NCI-H146 (cell line): Measurements from ENCODE around the gene RPL22L1.
"Not testable (repeated sequence)": the region's sequence is repeated elsewhere in the genome, so short reads cannot be mapped to it uniquely, and the experiment has no call there.

Experiments used
- DNase-seq: peaks from one replicate; lab custom pipeline; 2025; lab: John Stamatoyannopoulos, UW

RPL22L1 gene

DNA sequence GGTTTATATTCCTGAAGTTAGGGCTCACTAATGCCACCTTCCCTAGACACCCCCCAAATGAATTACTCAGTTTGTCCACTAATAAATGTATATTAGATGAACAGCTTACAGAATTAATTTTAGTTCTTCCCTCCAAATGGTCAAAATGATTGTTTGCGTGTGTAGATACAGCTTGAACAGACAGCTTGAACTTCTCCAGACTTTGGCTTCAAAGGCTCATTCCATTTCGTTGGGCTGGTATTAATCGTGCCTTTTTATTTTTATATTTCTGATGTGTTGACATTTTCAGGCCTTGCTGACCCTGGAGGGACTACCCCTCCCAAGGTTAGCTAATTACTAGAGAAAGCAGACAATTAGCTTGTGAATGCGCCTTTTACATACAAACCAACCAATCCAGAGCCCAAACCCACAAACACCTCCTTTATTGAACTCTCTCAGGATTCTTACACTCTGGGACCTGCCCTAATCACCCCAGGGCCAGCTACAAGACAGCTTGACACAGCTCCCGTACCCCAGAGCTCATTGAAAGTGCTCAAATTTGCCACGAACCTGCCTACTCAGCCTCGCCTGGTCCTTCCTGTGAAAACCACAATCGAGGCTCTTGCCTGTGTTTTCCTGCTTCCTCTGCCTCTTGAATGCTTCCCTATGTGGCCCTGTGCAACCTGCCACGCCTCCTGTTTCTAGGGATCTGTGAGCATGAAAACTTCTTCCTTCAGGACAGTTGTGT lies 40.3 kb downstream of the RPL22L1 start:
- no peak for DNase-seq

GRCh38 chr3:170826047-170826446 lies 43.9 kb downstream of the RPL22L1 start:
- no peak for DNase-seq

DNA sequence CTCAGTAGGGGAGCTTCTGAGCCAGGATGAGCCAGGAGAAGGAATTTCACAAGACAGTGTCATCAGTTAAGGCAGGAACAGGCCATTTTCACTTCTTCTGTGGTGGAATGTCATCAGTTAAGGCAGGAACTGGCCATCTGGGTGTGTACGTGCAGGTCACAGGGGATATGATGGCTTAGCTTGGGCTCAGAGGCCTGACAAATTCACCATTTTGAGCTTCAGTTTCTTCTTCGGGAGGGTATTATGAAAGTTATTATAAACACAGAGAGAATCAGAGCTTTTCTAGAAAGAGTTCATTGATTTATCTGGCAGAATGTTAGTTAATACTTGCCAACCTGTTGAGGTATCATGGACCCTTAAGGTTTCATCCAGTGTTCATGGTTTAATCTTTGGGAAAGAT lies 46.4 kb downstream of the RPL22L1 start:
- DNase-seq: not testable (repeated sequence)

GRCh38 chr3:170818325-170818724 lies 51.7 kb downstream of the RPL22L1 start:
- DNase-seq: not testable (repeated sequence)

DNA sequence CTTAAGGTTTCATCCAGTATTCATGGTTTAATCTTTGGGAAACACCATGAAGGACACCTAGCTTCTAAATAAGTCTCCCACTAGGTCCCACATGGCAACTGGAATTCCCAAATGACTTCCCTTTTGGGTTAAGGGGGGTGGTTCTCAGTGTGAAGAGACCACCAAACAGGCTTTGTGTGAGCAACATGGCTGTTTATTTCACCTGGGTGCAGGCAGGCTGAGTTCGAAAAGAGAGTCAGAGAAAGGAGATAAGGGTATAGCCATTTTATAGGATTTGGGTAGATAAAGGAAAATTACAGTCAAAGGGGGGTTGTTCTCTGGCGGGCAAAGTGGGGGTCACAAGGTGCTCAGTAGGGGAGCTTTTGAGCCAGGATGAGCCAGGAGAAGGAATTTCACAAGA lies 52.5 kb downstream of the RPL22L1 start:
- not testable (repeated sequence) for DNase-seq

DNA sequence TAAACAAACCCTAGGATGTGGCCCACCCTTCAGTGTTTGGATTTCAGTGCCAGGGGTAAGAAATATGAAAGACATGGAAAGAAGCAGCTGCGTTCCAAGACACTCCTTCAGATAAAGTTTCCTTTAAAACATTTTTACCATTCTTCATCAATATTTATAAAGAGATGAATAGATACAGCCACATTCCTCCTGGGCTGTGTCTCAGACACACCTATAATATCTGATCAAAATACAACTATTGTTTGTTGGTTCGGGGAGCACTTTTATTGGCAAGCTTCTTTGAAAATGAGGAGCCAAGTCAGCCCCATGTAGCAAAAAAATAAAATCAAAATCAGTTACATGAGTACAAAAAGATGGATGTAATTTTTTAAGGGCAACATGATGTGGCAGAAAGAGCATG lies 53.2 kb downstream of the RPL22L1 start:
- DNase-seq: no peak

- no peak for DNase-seq
These were observed 53.7 kb downstream of the RPL22L1 start for GRCh38 chr3:170816341-170816740.

- DNase-seq: no peak
These were observed 54.1 kb downstream of the RPL22L1 start for GRCh38 chr3:170815936-170816335.

GRCh38 chr3:170815340-170815739 lies 54.7 kb downstream of the RPL22L1 start:
- peak; percentile 81 for DNase-seq
